CD4-positive, alpha-beta T cell treated with Interleukin-2 at 100 ng/mL for 4 hours (primary cell): ENCODE data around the gene GRK5.
A peak's percentile ranks its signal among the peaks of the same experiment; 100 is the strongest.
"Not testable (repeated sequence)": the region's sequence is repeated elsewhere in the genome, so short reads cannot be mapped to it uniquely, and the experiment has no call there.

Experiments
- DNase-seq: peaks from one replicate; pipeline ENCODE4 v3.0.0-alpha.2; 2020; ENCODE audit warnings: low spot score

Gene GRK5

DNA sequence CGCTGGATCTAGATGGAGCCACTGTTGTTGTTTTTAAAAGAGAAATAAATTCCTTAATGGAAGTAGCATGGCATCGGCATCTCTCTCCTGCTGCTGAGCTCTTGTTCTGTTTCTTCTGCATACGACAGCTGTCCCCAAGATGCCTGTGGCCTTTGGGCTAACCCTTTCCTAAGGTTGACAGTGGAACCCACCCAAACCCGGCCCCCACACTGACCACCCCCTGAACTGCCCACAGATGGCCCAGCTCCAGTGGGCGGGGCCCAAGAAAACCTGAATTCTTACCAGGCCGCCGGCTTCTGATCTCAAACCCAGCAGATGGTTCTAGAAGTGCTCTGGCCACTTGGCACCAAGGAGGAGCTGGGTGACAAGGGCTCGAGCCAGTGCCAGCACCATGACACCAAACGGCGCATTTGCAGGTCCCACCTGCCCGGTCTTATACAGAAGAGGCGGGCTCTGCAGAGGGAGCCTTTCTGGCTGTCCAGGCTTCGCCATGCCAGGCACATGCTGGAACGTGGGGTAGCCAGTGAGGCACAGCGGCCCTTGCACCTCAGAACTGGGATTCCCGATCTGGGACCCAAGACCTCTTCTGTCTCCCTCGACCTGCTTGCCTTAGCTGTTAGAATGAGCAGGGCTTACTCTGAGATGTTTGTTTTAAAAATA lies 252.4 kb downstream of the GRK5 start:
- DNase-seq = no peak

DNA sequence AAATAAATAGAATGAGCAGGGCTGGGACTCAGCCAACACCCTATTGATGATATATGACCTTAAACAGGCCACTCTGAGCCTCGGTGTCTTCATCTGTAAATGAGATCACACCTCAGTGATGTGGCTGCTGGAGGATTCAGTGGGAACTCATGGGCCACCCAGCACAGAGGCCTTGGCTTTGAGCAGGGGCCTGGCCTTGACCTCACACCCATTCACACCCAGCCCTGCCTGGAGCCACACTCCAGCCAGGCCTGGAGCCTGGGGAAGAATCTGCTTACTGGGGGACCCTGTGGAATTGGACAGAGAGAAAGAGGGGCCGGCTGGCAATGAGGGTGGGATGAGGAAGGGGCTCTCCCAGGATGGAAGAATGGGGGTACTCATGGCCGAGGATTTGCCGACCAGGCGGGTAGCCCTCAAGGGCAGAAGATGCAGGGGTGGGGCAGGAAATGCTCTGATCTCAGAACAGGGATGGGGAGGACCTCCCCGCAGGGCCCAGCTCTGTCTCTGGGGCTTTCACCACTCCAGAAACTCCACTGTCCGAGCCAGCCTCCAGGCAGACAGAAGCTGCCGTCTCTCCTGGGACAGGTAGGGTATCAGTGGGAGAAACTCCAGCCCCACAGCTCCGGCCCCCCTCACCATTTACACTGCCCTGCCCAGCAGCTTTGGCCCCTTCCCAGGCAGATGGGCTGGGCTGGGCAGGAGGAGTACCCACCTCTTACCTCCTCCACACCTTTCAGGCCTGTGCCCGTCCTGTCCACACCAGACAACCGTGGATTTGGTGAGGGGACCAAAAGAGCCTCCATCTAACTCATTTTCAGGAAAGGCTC lies 253.2 kb downstream of the GRK5 start:
- no peak for DNase-seq

DNA sequence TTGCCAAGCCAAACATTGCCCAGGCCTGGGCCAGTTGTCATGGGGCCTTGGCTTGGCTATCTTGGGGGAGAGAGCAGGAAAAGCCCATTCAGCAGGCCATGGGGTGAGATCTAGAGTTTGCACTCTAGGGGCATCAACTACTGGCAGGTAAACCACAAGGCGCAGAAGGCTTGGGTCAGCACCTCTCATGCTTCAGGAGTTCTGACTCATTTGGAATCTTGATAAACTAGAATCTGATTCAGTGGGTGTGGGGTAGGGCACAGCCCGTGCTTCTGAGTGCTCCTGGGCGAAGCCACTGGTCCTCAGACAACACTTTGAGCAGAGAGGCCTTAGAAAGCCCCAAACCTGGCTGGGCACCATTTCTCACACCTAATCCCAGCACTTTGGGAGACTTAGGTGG lies 254.0 kb downstream of the GRK5 start:
- DNase-seq = no peak

DNA sequence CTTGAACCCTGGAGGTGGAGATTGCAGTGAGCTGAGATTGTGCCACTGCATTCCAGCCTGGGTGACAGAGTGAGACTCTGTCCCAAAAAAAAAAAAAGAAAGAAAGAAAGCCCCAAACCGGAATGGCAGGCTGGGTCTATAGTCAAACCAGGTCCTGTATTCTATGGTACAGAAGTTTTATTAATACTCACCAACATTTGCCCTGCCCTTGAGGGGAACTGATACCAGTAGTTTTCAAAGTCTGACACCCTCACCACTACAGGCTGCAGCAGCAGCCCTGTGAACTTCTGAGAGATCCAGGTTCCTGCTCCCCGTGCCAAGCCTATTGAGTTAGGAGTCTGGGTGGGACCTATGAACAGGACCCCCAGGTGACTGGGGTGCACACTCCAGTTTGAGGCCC lies 254.6 kb downstream of the GRK5 start:
- no peak for DNase-seq

DNA sequence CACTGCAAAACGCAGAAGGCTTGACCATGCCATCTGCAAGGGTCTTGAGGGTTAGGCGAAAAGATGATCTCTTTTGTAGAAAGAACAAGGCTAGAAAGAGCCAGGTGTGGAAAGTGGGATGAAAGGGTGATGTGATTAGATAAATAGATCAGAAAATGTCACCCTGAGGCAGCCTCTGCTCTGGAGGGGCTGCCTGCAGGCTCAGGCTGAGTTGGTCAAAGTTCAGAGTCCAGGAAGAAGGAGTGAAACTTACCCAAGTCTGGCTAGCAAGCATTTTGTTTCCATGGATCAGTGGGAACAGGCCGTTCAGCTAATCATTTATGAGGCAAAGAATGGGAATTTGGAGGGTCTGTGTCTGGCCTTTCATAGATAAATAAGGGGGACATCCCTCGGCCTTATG lies 255.4 kb downstream of the GRK5 start:
- DNase-seq = no peak

DNA sequence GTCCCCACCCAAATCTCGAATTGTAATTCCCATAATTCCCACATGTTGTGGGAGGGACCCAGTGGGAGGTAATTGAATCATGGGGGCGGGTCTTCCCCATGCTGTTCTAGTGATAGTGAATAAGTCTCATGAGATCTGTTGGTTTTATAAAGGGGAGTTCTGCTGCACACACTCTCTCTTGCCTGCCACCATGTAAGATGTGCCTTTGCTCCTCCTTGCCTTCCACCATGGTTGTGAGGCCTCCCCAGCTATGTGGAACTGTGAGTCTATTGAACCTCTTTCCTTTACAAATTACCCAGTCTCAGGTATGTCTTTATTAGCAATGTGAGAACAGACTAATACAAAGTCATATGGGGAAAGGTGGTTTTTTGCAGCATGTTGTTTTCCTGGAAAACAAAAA lies 255.8 kb downstream of the GRK5 start:
- not testable (repeated sequence) for DNase-seq

DNA sequence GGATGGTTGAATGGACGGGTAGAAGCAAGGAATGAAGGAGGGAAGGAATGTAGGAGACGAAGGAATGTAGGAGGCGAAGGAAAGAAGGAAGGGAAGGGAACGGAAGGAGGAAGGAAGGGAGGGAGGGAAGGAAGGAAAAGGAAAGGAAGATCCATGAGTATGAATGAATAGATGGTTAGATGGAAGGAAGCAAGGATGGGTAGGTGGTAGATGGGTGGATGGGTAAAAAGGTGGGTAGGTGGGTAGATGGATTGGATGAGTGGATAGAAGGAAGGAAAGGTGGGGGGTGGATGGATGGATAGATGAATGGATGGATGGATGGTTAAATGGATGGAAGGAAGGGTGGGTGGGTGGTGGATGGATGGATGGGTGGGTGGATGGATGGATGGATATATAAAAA lies 257.7 kb downstream of the GRK5 start:
- no peak for DNase-seq

DNA sequence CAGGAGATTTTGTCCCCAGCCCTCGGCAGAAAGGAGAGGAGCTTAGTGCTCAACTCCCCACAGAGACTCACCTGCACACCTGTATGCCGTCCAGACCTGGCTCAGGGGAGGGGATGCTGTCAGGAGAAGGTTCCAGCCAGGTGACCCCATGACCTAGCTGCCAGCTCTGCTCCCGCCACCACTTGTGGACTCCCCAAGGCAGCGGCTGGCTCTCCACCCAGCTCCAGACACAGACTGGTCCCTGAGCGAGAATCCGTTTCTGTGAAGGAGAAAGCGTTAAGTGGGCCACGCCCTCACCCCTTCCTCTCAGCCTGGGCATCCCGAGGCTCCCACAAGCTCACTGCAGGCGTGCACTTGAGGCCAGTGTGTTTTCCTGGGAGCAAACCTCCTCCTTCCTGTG lies 258.7 kb downstream of the GRK5 start:
- no peak for DNase-seq

DNA sequence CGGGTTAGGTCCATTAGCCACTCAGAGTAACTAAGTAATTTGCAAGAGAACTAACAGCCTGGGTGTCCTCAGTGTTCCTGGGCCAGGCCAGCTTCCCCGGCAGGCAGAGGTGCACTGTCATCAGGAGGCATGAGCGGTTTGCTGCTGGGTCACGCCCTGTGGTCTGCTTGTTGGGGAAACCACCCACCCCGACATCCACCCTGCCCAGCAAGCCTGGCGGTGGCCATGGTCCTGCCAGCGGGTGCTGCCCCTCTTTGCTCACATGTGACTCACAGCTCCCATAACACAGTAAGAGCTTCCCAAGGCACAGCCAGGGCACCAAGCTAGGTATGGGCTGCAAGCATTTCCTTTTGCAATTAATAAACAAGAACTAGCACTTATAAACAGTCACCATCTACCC lies 259.3 kb downstream of the GRK5 start:
- peak; percentile 42 for DNase-seq

DNA sequence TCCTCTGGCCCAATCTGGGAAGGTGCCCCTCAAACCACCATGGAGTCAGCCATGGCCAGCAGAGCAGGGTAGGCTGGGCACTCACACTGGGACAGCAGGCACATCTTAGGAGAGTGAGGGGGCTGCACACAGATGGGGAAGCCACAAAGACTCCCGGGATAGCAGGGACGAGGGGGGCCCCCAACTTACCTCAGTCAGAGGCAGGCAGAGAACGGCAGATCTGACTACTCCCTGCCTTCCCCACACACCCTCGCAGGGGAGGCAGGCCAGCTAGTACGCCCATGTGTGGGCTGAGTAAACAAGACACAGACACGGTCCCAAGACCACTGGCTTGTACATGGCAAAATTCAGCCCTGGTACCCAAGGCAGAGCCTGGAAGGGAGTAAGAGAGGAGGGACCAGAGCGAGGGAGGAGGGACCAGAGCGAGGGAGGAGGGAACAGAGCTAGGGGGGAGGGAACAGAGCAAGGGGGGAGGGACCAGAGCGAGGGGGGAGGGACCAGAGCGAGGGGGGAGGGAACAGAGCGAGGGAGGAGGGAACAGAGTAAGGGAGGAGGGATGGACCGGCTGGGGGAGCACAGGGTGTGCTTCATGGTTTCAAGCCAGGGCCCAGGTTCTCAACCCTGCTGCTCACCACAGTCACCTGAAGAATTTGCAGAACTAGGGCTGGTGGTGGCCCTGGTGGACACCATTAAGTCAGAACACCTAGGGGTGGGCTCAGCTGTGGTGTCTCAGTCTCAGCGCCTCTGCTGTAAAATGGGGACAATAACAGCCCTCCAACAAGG lies 261.4 kb downstream of the GRK5 start:
- DNase-seq = no peak

DNA sequence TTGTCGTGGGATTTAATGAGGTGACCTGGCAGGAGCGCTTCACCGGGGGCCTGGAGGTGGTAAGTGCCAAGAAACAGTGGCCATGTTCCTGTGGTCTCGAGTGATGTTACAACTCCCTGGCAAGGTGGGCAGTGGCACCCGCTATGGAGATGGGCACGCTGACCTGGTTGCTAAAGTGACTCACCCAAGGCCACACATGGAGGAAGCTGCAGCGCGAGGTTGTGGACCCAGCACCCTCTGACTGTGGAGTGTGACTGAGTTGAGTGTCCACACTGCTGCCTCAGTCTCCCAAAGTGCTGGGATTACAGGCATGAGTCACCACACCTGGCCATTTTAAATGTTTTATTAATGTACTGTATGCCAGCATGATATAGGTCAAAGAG lies 261.9 kb downstream of the GRK5 start:
- DNase-seq = no peak

DNA sequence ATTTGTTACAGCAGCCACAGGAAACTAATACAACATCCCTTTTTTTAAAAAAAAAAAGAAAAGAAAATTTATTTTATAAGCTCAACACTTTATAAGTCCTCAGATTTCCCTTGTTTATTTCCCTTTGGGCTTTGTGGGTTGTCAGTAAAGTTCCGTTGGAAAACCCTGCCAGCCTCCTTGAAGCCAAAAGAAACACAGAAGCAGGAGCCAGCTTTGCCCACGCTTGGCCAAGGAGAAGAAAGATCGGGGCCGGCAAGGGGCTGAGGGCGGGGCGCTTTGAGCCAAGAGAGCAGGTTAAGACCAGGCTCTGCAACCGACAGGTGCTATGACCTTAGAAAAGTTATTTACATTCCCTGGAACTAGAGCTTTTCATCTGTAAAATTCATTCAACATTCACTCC lies 262.5 kb downstream of the GRK5 start:
- no peak for DNase-seq

DNA sequence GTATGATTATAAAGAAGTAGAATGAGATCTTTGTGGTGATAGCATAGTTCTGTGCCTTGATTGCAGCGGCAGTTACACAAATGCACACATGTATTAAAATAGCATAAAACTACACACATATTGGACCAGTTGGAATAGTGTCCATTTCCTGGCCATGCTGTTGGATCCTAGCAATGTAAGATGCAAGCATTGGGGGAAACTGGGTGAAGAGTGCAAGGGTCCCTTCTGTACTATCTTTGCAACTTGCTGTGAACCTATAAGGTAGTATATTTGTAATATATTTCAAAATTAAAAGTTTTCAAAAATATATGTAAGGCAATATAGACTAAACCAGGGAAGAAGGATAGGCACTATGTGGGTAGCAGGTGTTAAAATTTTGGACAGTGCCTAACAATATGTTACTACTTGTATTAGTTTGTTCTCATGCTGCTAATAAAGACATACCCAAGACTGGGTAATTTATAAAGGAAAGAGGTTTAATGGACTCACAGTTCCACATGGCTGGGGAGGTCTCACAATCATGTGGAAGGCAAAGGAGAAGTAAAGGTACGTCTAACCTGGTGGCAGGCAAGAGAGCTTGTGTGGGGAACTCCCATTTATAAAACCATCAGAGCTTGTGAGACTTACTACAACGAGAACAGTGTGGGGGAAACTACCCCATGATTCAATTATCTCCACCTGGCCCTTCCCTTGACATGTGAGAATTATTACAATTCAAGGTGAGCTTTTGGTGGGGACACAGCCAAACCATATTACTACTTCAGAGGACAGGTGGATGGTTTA lies 263.7 kb downstream of the GRK5 start:
- no peak for DNase-seq

DNA sequence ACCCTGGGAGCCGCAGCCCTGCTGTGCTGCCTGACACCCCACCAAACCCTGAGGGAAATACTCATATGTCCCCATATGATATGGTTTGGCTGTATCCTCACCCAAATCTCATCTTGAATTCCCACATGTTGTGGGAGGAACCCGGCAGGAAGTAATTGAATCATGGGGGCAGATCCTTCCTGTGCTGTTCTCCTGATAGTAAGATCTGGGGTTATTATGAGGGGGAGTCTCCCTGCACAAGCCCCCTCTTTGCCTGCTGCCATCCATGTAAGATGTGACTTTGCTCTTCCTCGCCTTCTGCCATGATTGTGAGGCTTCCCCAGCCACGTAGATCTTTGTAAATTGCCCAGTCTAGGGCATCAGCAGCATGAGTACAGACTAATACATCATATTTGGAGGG lies 266.4 kb downstream of the GRK5 start:
- no peak for DNase-seq

DNA sequence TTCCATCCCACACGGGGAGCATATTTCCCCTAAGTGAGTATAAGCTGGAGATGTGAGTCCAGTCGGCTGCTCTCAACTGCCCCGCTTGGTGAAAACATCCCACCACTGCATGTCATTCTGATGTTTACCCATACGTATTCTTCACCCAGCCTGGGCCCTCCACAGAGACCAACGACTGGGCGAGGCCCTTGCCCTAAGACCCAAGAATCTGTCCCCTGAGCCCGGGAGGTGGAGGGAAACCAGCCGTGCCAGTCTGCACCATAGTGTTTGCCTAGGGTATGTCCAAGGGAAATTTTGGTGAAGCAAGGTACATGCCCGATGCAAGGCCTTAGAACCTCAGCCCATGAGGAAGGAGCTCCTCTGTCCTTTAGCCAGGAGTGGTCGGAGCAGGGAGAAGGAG lies 267.2 kb downstream of the GRK5 start:
- DNase-seq = no peak

DNA sequence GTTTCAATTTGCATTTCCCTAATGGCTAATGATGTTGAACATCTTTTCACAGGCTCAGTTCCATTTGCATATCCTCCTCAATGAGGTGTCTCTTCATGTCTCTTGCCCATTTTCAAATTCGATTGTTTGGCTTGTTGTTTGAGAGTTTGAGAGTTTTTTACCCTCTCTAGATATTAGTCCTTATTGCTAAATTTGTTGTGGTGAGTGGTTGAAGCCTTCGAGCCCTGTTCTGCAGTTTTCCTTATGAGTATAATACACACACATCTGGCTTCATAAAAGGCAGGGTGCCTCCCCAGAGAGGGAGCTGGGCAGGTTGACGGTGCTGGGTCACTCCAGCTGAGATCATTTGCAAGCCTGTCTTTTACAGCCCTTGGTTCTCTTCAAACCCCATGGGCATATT lies 270.1 kb downstream of the GRK5 start:
- no peak for DNase-seq

DNA sequence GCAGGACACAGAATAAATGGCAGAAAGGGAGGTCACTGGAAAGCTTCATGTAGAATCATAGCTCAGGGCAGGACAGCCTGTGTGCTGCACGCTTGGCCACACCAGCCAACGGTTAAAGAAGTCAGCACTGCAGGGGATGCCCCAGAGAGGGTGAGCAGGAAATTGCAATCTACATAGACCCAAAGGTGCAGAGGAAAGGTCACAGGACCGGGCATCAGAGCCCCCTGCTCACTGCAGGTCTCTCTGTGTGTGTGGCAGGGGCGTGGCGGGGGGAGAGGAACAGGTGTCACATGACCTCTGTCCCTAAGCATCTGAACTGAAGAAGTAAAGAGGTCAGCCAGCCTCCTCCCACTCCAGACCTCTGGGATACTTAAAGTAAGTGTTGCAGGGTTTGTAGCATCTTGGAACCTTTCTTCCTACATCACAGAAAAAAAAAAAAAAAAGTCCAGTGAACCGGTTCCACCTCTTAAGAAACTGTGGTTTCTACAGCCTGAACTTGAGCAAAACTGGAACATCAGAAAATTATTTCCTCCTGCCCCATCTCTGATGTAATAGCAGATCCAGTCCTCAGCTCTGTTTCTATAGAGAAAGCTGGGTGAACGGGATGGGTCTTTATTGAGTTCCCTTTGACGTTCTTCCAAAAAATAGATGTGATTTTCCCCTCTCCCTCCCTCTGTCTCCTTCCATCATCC lies 270.9 kb downstream of the GRK5 start:
- peak; percentile 24 for DNase-seq

DNA sequence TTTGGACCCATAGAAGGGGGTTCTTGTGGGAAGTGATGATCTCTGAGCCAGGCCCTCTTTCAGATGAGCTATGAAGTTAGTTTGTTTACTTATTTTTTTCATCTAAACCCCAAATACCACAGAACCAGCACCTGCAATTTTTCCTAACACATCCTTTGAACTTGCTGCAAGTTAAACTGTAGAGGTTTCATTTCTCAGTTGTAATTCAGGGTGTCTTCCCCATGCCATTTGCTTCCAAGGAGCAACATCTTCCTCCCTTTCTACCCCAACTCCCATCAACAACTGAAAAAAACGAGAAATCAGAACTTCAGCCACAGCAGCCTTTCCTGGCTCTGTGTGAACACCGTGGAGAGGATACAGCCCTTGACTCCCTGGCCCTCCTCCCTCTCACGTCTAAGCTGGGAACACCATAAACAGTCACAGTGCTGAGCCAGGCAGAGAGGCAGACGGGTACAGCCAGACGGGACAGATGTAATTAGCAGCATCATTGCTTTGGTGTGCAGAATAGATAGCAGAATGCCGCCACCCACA lies 271.5 kb downstream of the GRK5 start:
- no peak for DNase-seq

DNA sequence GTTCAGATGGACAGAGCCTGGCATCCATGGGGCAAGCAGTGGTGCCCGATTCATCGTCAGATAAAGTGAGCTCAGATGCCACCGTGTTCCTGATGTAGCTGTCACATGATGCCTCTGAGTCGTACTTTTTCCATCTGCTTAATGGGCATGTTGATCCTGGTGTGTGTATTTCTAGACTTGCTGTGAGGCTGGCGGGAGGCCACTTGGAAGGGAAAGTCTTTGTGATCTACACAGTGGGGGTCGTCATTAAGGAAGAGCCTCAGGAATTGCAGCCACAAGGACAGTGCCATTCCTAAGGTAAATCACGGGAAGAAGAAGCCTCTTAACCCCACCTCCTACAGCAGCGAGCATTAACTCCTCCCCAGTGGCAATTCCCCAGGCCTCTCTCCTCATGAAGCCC lies 272.2 kb downstream of the GRK5 start:
- no peak for DNase-seq

DNA sequence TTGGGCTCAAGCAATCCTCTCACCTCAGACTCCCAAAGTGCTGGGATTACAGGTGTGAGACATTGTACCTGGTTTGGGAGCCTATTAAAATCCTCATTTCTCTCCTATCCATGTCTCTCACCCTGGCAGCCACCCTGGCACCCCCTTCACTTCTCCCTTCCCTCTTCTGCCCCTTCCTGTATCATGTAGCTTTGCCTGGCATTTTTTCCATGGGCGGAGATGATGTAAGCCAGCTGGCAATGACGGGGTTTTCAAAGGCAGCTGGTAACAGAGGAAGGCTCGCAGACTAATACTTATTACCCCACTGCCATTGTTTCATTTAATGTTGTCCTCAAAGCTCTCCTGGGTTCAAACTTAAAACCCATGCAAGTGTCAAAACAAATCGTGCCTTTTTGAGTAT lies 273.3 kb downstream of the GRK5 start:
- DNase-seq = no peak

DNA sequence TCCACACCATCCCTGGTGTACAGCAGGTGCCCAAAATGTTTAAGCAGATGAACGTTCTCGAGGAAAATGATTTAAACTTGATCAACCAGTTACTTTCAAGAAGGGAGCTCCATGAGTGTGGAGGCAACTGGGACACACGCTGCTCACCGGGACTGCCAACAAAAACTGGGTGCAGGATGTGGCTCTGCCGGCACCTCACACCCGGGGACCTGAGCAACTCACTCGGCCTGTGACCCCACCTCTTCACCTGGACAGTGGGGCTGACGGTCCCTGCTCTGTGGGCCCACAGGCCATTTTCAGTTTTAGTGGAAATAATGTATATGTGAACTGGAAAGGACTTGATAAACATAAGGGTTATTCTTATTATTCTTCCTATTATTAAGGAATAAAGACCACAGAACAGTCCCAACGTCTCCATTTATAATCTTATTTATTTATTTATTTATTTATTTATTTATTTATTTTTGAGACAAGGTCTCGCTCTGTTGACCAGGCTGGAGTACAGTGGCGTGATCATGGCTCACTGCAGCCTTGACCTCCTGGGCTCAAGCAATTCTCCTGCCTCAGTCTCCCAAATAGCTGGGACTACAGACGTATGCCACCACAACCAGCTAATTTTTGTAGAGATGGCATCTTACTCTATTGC lies 274.5 kb downstream of the GRK5 start:
- DNase-seq = no peak
